ENCODE data around the gene PTPN3.

The PTPN3 gene

GRCh38 chr9:109328978-109329637, 169.0 kb downstream of the PTPN3 start:
- no peak for DNase-seq
